Mucosa of descending colon (tissue), 3 donors: ENCODE data around the gene AP4B1. TPM values are rescaled to one million over a fixed set of nuclear protein-coding genes. Genes with fewer than 3 reads are reported as not detected.

Experiments
- ATAC-seq: fragments of 200-7000 bp; cut with Tn5 transposase; one replicate; pipeline ENCODE4 v1.9.1; 2020; ENCODE audit warnings: mild to moderate bottlenecking, moderate library complexity
- DNase-seq, 3 donors: peaks; one replicate each; pipeline ENCODE4 v3.0.0-alpha.2; 2020
- H3K36me3 ChIP-seq: fragments of 200-600 bp; one replicate; pipeline ENCODE4 v1.8.0; 2021; ENCODE audit warnings: low read depth, mild to moderate bottlenecking
- H3K4me1 ChIP-seq: fragments of 200-600 bp; one replicate; pipeline ENCODE4 v1.8.0; 2021; ENCODE audit warnings: low read depth, mild to moderate bottlenecking
- H3K4me3 ChIP-seq: fragments of 200-600 bp; one replicate; pipeline ENCODE4 v1.8.0; 2021; ENCODE audit warnings: mild to moderate bottlenecking
- H3K9me3 ChIP-seq: fragments of 200-600 bp; one replicate; pipeline ENCODE4 v1.8.0; 2021; ENCODE audit warnings: mild to moderate bottlenecking
- intact Hi-C, 2 donors: fragments of 100-400 bp; cut with DNase I in 1 of 2; cut with micrococcal nuclease in 1 of 2; formaldehyde crosslinking; loops; one replicate each; pipeline versions ENCODE4 v1.11.0 to v1.11.1; 2022; cut with DNase I, micrococcal nuclease
- total RNA-seq, 3 donors: library from RNA; stranded (reverse); fragmentation: NEBNext Ultra II Directional in 2 of 3; extraction: Animal tissue kit (Norgen Biotek cat#: 25700) in 2 of 3; gene quantifications; one replicate each; pipeline versions ENCODE4 v1.2.1 to v1.2.4, GENCODE V29; 2021 to 2023
- TF ChIP-seq, protein P1 (sequence below): fragments of 200-600 bp; IDR thresholded peaks from one replicate; pipeline ENCODE4 v1.8.0; 2022; ENCODE audit warnings: antibody characterized with exemption, mild to moderate bottlenecking
- donor health status: DM: no; HTN: no; CAD: no; lungs with moderate emphysema.
- donor health status: DM: no; HTN: no; CAD: no.
- donor health status: DM: no; HTN: yes; CAD: no.

The AP4B1 gene
- total RNA-seq, 3 donors from 2014 or later, result 26.6 to 40.0 (median 28.7) TPM

DNA sequence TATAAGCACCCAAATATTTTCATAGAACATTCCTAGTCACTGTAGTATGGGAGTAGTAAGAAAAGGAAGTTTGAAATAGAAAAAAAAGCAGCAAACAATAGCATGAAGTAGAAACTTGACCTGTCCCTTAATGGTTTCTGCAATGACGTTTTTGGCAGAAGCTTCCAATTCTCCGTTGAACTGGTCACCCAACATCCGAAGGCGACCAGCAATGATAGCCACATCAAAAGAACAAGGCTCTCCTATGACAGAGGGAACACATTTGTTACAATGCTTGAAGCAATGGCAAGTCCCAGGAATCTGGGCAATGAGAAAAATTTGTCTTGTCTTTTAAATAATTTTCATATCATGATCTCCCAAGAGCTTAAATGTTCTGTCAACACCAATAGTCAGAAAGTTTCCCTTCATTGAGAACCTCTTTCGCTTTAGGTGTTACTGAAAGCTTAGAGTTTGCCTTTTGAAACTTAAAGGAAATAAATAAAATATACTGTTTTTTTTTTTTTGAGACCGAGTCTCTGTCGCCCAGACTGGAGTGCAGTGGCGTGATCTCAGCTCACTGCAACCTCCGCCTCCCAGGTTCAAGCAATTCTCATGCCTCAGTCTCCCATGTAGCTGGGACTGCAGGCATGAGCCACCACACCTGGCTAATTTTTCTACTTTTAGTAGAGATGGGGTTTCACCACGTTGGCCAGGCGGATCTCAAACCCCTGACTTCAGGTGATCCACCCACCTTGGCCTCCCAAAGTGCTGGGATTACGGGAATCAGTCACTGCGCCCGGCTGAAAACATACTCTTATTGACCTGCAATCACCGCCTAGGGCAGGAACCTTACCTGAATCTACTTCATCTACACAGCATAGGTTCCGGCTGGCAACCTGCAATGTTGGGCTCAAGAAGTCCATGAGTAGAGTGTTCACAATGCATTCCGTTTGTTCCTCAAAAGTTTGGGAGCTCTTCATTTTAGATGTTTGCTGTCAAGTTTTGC is 17.9 kb downstream of the AP4B1 start:
- Histone ChIP-seq H3K9me3 (no peaks in the 10 kb centered on the region), H3K4me1 (peaks cover 18% of the 10 kb centered on the region), H3K36me3 (peaks cover 5% of the 10 kb centered on the region), H3K4me3 (peak overlapping the region; percentile 18)
- TF ChIP-seq, protein P1, sequence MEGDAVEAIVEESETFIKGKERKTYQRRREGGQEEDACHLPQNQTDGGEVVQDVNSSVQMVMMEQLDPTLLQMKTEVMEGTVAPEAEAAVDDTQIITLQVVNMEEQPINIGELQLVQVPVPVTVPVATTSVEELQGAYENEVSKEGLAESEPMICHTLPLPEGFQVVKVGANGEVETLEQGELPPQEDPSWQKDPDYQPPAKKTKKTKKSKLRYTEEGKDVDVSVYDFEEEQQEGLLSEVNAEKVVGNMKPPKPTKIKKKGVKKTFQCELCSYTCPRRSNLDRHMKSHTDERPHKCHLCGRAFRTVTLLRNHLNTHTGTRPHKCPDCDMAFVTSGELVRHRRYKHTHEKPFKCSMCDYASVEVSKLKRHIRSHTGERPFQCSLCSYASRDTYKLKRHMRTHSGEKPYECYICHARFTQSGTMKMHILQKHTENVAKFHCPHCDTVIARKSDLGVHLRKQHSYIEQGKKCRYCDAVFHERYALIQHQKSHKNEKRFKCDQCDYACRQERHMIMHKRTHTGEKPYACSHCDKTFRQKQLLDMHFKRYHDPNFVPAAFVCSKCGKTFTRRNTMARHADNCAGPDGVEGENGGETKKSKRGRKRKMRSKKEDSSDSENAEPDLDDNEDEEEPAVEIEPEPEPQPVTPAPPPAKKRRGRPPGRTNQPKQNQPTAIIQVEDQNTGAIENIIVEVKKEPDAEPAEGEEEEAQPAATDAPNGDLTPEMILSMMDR, result no peak
- peak in 2 of 3 donors; percentile 44 to 55 for DNase-seq
- intact Hi-C loops, result no loop called here
- ATAC-seq, result peak; percentile 69

DNA sequence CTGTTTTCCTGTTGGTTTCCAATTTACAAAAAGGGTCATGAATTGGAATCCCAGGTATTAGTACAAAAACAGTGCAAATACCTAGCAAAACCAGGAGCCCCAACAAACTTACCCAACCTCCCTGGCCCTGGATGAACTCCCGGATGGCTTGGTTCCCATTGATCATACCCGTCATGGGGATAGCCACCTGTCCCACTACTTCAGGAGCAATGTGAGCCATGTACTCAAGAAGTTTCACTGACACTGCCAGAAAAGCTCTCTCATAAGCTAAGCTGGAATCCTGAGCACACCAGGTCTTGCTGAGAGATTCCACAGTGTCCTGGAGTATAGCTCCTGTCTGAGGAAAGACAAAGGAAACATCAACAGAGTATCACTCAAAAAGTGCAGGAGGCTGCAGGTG is 22.9 kb downstream of the AP4B1 start:
- intact Hi-C loops, result no loop called here
- H3K4me1 ChIP-seq, result peaks cover 11% of the 10 kb centered on the region
- ATAC-seq (no peak), DNase-seq (no peak)
- H3K4me3 ChIP-seq, result no peak overlapping the region
- TF ChIP-seq, protein P1, result no peak
- no peaks in the 10 kb centered on the region for H3K36me3 ChIP-seq
- H3K9me3 ChIP-seq, result no peaks in the 10 kb centered on the region

DNA sequence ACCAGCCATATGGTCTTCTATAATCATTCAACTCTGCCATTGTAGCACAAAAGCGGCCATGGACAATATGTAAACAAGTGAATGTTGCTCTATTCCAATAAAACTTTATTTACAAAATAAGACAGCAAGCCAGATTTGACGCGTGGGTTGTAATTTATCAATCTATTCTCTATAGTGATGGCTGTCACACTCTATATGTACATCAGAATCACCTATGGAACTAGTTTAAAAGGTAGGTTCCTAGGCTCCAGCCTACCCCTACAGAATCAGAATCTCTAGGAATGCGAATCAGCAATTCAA is 24.9 kb downstream of the AP4B1 start:
- TF ChIP-seq, protein P1, result no peak
- H3K36me3 ChIP-seq, result no peaks in the 10 kb centered on the region
- H3K4me1 ChIP-seq, result peaks cover 11% of the 10 kb centered on the region
- H3K9me3 ChIP-seq, result no peaks in the 10 kb centered on the region
- H3K4me3 ChIP-seq, result no peak overlapping the region
- no peak for DNase-seq
- intact Hi-C loops, result no loop called here
- no peak for ATAC-seq

DNA sequence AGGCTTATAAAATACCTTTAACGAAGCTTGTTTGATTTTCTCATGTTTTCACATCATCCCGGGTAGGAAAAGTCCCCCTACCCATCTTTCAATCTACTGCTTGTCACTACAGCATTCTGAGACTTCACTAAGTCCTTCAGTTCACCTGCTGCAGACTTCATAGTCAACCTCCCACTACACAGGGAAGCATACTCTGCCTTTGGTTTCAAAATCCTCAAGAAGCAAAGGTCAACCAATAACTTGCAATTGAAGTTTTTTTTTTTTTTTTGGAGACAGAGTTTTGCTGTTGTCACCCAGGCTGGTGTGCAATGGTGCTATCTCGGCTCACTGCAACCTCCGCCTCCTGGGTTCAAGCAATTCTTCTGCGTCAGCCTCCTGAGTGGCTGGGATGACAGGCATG is 28.4 kb downstream of the AP4B1 start:
- TF ChIP-seq, protein P1, result no peak
- Histone ChIP-seq H3K36me3 (no peaks in the 10 kb centered on the region), H3K4me1 (peaks cover under 1% of the 10 kb centered on the region), H3K9me3 (no peaks in the 10 kb centered on the region), H3K4me3 (no peak overlapping the region)
- ATAC-seq, result peak; percentile 39
- intact Hi-C loops, result no loop called here
- no peak for DNase-seq

DNA sequence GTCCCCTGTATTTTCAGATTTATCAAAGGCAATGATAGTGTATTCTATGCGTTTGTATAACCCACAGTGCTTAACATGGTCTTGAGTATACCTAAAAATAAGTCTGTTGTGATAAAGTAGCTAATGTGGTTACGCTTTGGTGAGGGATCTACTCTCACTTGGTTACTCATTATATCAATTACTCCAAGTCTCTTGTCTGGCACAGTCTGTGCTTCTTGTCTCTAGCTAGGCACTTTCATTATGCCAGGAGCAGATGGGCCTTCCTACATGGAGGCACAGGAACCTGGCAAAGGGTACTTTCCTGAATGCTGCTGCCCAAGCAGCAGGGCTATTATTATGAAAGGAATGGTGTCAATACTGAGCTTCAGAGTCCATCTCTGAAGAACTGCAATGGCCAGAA is 28.9 kb downstream of the AP4B1 start:
- intact Hi-C loops, result no loop called here
- TF ChIP-seq, protein P1, result no peak
- Histone ChIP-seq H3K36me3 (no peaks in the 10 kb centered on the region), H3K4me3 (no peak overlapping the region), H3K4me1 (no peaks in the 10 kb centered on the region), H3K9me3 (no peaks in the 10 kb centered on the region)
- DNase-seq (no peak), ATAC-seq (peak; percentile 37)
